HG03095 (cell line): ENCODE results near the gene CUX1.
A peak's percentile ranks its signal among the peaks of the same experiment; 100 is the strongest.

Source experiments
- ATAC-seq: cut with Tn5 transposase; IDR thresholded peaks from one replicate; pipeline ENCODE4 v1.9.1; 2021; ENCODE audit warnings: moderate library complexity; ENCODE audit not compliant: unreplicated experiment

Gene CUX1

DNA sequence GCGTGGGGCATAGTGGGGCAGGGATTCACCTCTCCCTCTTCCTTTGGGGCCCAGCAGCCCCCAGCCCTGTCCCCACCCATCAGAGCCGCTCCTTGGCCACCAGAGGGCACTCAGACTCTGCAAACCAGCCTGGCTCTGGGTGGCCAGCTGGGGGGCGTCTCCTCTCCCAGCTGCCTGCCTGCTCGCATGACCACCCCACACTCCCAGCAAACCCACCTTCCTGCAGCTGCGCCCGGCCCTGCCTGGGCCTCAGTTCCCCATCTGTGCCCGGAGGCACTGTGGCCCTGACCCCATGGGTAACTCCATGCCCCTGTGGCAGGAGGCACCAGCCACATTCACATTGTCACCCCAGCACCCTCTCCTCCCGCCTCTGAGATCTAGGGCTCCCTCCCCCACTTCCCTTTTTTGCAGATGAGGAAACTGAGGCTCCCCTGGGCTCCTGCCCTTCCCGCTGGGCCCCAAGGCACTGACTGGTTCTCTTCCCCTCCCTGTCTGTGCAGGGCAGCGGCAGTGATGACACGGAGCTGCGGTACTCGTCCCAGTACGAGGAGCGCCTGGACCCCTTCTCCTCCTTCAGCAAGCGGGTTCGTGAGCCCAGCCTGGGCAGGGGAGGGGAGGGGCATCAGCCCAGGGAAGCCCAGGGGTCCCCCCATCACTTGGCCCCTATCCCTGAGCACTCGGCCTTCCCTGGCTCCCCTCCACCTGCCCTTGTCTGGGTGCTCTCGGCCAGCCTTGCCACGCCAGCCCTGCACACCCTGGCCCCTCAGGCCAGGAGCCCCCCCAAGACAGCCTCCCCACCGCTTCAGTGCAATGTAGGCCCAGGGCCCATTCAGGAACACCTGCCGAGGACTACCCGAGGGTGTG lies 462.3 kb downstream of the CUX1 start:
- peak; percentile 65 for ATAC-seq

DNA sequence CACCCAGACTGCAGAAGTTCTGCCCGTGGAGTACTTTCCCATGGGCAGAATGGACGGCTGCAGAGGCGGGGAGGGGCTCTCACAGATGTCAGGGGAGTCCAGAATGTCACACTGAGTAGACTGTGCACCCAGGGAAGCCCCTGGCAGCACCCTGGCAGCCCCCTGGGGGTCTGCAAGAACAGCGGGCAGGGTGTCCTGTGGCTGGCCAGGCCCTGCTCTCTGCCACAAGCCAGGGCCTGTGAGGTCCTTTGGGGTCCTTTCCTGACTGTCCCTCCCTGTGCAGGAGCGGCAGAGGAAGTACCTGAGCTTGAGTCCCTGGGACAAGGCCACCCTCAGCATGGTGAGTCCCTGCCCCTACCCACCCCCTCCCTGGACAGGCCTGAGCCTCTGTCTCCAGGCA lies 463.1 kb downstream of the CUX1 start:
- ATAC-seq, result no peak

DNA sequence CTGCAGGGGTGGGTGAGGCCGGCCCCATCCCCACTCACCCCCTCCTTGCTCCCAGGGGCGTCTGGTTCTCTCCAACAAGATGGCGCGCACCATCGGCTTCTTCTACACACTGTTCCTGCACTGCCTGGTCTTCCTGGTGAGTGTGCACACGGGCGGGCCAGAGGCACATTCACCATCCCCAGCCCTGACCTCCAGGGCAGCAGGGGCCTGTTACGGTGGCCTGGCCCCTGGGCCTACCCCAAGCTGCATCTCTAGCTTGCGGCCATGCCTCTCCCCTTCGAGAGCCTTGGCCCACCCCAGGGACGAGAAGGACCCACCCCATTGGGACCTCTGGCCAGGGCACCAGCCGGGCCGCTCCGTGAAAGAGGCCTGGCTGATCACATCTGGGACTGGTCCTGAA lies 464.4 kb downstream of the CUX1 start:
- ATAC-seq, result no peak

DNA sequence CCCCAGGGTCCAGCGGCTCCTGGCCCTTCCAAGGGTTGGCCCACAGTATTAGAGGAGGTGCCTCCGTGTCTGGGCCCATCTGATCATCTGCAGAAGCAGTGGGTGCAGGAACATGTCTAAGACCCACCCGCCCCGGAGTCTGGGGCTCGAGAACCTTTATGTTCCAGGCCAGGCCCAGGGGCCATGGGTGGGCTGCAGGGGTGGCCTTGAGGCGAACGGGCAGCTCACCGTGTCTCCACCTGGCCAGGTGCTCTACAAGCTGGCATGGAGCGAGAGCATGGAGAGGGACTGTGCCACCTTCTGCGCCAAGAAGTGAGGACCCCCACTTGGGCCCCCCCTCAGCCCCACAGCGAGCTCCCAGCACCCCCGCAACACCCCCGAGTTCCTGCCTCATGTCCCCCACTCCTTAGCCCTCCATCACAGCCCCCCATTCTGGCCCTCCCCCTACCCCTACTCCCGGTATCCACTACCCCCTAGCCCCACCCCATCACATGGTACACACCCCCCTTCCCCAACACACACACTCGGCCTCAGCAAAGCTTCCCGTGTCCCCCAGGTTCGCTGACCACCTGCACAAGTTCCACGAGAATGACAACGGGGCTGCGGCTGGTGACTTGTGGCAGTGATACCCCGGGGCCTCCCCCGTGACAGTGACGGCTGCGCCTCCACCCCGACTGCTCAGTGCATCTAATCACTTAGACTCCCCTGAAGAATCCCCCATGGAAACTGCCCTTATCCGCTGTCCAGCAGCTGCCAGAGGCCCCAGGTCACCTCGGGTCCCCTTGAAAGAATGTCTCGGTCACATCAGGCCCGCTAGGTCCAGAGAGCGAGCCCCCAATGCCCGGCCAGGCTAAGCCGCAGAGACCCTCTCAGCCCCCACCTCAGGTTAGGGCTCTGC lies 465.3 kb downstream of the CUX1 start:
- ATAC-seq, result no peak

DNA sequence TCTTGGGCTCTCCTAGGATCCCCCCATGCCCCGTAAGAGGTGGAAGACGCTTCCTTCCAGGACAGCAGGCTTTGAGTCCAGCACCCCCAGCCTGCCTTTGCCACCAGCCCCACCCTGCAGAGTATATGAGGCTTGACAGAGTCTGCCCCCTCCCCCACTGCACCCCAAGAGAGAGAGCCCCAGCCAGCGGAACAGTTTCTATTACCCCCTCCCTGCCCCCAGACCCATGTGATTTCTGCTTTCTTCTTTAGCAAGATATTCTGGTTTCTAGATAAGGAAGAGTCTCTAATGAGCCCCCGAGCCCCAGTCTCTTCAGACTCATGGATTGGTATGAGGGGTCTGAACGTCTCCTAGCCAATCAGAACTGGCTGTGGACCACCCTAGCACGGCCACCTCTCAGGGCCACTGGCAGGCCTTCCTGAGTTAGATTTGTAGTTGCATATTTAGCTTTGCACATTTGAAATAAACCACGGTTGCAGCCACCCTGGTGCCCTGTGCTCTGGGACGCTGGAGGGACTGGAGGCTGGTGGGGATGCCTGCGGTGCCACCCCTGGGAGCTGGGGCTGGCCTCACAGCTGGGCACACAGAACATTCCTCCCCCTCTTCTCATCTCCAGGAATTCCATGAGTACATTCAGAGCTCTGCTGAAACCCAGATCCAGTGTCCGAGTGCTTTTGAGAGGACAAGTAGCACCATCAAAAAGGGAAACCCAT lies 466.2 kb downstream of the CUX1 start:
- ATAC-seq, result no peak

DNA sequence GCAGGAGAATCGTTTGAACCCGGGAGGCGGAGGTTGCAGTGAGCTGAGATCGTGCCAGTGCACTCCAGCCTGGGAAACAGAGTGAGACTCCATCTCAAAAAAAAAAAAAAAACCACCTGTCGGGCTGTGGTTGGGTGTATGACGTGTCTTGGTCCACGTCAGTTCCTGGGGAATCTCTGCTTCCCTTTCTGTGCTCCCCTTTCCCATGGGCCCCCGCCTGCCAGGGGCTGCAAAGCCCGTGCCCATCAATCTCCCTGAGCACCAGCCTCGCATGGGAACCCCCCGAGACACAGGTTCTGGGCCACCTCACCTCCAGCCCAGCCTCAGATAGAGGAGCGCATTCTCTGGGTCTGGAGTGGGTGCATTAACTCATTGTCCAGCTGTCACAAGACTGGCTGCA lies 467.0 kb downstream of the CUX1 start:
- no peak for ATAC-seq

DNA sequence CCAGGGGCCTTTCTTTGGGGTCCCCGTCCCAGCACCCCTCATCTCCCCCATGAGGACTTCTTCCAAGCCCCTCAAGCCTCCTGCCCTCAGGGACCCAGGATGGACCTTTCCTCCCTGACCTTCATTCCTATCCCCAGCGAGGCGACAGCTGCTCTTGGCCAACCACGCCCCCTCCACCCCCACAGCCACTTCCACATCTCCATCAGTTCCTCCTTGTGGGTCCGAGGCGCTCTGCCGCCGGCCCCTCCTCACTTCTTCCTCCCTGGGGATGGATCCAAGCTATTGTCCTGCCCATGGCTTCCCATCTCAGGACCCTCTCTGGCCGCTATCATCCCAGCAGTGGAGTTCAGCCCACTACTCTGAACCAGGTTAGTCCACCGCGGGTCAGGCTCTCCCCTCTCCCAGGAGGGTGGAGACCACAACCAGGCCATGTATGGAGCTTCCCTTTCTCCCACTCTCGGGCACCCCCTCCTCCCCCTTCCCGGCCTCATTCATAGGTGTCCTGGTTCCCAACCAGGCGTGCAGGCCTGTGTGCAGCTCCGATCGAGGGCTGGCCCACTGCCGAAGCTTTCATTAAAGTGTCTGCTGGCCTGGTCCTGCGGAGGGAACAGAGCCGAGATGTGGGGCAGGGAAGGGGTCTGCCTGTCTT lies 467.6 kb downstream of the CUX1 start:
- ATAC-seq, result no peak

DNA sequence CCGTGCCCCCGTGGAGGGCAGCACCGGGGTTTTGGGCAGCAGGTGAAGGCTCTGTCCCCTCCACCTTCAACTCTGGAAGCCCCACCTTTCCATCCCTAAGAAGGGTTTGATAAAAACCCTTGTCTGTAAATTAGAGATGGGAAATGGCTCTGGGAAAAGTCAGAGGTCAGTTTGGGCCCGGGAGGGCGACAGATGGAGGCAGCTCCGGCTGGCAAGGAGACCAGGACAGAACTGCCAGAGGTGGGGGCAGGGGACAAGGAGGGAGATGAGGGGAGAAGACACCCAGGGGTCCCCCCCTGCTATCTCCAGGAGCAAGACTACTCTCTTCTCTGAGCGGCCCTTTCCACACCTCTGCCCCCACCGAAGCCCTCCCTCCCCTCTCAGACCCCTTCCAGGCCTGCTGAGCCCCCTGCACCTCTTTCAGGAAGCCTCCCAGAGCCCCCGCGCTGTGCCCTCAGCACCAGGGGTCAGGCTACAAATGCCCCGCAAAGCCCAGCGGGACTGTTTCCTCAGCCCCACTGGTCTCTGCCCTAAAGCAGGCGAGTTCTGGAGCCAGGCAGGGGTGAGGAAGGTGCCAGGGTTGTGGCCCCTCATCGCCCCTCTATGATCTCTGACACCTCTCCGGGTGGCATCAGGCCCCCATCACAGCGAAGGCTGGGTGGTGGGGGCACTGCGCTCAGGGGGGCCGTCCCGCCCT lies 468.3 kb downstream of the CUX1 start:
- no peak for ATAC-seq

DNA sequence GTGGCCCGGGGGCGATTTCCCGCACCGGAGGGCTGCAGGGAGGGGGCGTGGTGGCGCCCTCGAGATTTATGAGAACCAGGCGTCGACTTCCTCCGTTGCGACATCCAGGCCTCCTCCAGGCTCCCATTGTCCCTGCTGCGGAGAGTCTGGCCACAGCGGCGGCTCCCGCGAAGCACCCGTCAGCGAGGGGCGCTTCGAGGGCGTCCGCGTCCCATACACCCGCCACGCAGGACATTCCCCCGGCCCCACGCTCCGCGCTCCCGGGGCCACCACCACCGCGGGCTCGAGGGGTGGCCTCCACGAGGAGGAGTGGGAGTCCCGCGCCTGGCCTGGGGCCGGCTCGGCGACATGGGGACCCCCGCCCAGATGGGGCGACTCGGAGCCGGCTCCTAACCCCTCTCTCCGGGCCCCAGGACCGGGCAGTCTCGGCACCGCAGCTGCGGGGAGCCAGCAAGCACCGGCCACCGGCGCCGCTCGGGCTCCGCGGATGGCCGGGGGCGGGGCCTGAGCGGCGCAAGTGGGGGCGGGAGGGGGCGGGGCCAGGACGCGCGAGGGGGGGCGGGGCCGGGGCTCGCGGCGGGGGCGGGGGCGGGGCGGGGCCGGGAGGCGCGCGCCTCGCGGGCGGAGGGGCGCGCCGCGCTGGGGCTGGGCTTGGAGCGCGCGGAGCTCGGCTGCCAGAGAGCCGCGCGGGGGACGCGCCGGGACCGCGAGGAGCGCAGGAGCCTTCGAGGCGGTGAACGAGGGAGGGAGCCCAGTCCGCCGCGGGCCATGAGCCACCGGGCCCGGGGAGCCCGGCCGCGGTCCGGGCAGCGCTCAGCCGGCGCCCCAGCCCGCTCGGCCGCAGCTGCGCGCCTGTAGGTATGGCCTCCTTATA lies 469.0 kb downstream of the CUX1 start, which contains the start of gene SH2B2:
Gene SH2B2 (plus strand): TSS at position 632 of the 874 bp plus-strand sequence. CDS start 13,683 bp downstream, outside the sequence.
- no peak for ATAC-seq

DNA sequence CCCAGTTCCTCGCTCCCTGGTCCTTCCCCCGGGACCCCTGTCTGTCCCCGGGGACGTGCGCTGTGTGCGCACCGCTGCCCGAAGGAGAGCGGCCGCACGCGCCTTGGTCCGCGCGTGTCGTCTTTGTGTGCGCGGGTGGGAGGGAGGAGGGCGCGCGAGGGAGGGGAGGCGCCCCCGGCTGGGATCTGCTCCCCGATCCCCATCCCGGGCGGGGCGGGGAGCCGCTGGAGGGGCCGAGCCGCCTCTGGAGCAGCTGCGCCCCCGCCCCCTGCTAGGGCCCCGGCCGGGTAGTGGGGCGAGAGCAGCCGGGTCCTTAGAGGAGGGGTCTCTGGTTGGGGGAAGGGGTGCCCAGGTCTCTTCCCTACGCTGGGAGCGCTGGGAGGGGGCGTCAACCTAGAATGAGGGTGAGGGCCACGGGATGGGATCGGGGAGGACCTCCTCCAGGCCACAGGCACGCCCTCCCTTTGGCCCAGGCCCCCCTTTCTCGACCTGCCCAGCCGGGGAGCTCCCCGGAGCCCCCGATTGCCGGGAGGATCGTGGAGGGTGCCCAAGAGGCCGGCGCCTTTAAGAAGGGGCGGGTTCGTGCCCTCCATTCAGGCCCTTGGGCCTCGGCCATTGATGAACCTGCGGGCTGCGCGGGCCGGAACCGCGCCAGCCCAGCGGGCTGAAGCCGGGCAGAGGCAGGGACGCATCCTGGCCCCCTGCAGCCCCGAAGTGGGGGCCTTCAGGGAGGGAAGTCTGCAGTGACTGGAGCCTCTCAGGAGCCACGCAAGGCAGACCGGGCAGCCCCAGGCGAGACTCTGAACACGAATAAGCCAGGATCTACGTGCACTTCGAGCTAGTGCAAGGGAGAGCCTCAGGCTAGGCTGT lies 469.9 kb downstream of the CUX1 start:
- no peak for ATAC-seq

DNA sequence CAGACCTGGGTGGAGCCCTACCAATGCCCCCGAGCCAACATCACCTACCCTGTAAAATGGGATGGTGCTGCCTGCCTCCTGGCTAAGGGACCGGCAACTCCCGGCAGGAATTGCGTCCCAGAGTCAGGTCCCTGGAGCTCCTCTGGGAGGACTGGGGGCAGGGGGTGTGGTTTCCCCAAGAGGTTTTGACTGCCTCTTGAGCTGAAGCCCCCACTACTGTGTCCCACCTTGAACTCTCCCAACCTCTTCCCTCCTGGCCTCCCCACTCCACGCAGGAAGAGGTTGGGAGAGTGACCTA lies 470.5 kb downstream of the CUX1 start:
- no peak for ATAC-seq

DNA sequence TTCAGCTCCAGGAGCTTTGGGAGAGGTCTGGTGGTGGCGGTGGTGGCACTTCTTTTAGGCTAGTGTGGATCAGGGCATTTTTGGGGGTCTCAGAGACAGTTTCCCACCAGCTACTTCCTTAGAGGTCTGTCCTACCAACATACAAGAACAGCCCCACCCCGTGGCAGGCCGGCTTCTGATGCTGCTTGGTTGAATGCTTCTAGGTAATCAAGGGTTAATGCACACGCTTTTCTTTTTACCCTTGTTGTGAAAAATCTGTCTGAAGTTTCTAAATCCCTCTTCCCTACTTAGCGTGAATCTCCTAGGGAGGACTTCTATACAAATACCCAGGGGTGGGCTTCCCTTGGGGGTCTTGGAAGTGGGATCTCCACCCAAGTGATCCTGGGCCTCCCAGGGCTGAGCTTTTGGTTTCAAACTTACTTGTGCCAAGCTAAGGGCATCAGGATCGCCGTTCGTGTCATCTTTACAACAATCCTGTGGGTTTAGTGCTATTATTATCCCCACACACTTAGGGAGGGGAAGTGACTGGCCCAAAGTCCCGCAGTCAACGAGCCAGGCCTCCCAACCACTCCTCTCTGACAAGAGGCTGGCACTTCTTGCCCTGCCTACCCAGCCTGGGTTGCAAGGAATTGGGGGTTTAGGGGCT lies 471.0 kb downstream of the CUX1 start:
- ATAC-seq, result no peak

DNA sequence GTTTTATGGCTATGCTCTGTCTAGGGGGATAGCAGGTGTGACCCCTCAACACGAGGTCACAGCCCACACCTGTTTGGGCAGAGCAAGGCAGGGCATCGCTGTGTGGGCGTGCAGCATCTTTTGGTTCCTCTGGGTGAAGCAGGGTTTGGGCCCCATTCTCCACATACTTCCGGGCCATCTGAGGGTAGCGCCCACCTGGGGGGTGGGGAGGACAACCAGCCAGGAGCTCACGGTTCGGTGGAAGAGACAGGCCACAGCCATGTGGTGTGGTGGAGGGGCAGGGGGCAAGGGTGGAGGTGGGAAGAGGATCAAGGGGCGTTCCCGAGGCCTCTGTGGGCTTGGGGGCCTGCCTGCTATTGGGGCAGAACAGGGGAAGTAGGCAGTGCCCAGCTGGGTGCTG lies 471.6 kb downstream of the CUX1 start:
- no peak for ATAC-seq

DNA sequence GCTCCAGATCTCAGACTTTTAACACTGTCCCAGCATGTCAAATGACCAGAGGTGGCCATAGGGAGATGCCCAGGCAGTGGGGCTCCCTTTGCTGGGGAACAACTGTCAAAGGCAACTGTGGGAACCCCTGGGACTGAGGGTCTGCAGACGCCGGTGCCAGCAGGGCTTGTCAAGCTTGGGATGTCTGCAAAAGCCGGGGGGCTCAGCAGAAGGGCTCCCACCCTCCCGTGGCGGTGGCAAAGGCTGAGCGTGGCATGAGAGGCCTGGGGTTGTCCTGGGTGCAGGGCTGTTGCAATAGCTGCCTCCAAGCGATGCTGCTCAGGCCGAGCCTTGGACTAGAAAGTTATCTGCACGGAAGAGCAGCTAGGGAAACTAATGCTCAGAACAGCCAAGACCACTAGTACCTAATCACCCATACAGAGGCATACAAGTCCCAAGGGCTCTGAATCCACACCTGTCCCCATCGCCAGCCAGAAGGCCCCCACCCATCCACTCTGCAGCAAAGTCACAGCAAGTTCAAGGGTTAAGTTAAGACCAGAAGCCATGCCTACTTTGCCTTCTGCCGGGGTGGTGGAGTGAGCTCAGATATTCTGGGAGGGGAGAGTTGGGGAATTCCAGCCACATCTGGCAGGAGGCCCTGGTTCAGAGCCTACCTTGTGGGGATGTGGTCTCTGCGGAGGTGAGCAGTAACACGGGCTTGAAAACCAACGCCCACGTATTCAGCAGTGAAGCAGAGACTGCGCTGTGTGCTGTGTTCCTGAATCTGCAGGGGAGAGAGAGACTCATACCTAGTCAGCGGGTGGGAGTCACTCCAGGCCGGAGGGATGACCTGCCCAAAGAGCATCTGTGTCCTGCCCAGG lies 473.9 kb downstream of the CUX1 start:
- ATAC-seq, result peak; percentile 42

DNA sequence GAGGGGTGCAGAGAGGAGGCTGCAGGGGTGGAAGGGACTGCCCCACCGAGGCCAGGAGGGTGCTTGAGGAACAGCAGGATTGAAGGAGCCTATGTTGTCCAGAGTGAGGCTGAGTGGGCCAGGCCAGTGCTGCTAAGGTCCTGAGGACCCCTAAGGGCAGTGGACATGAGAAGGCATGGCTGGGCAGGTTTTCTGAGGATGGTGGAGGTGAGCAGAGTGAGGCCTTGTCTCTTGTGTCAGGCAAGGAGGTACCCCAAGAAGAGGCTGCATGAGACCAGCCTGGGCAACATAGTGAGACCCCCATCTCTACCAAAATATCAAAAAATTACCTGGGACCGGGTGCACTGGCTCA lies 474.5 kb downstream of the CUX1 start:
- no peak for ATAC-seq

DNA sequence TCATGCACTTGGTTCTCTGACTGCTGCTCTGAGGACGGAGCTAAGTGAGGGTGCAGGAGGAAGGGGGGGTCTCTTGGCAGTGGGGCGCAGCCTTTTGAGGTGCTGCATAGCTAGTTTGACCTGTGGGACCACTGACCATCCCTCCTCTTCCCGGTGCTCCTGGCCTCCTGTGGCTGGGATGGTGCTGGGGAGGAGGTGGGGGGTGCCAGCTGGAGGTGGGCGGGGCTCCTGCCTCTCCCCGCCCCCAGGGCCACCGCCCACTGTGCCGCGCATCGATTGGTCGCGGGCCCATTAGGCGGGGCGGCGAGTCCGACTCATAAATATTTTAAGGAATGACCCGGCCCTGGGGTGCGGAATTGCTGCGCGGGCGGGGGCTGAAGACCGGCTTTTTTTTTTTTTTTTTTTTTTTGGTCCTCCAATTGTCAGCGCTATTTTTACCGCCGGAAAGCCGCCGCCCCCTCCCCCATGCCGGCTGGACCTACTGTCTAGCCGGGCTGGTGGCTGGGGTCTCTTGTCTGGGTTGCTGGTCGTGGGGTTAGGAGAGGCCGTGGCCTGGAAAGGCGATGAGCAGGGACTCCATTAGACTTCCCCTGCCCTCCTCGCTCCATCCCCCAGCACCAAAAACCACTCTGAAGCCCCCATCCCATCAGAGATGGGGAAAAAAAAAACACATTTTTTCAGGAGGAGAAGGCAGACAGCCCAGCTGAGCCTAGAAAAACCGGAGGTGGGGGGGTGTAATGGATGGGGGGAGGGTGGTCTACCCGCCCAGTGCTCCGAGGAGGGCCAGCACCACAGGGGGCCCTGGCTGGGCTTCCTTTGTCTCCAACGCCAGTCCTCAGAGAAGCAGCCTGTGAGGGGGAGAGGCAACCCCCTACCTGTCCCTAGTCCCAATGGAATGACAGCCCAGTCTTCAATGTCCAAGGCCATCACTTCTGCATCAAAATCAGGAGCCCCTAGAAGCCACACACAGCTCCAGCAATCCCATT lies 475.7 kb downstream of the CUX1 start:
- ATAC-seq, result no peak
